Caco-2 (cell line): ENCODE measurements around the gene KIAA0232. TPM values are rescaled to one million over a fixed set of nuclear protein-coding genes. Genes with fewer than 3 reads are reported as not detected.

ENCODE experiments used
- BruUV-seq: library from RNA; stranded (reverse); fragments of 400-500 nt; replicated peaks from 2 replicates; lab custom pipeline; 2021; lab: Mats Ljungman, UMichigan
- CTCF ChIA-PET: fragments of 300-600 bp; sonication (Branson Sonifier 250); formaldehyde crosslinking; loops from one replicate; lab custom pipeline; 2022; ENCODE audit warnings: antibody characterized with exemption; lab: Charles Lee
- POLR2A ChIA-PET: fragments of 300-600 bp; sonication (Branson Sonifier 250); formaldehyde crosslinking; loops from one replicate; lab custom pipeline; 2022; ENCODE audit warnings: antibody characterized with exemption; lab: Charles Lee
- DNase-seq, 2 experiments: peaks; one replicate each; pipeline versions ENCODE4 v3.0.0 to v3.0.0-alpha.2; 2020 to 2022
- H3K27me3 ChIP-seq: replicated peaks from 2 replicates; pipeline ENCODE4 v1.6.0; 2011; ENCODE audit warnings: low read length; ENCODE audit not compliant: control insufficient read depth, insufficient read depth
- H3K36me3 ChIP-seq: 2 replicates; pipeline ENCODE4 v1.5.1; 2011; ENCODE audit warnings: low read length; ENCODE audit not compliant: control insufficient read depth, insufficient read depth
- H3K4me1 ChIP-seq: fragments of 250-450 bp; sonication (Bioruptor Pico); 2 replicates; pipeline ENCODE4 v1.5.1; 2020; ENCODE audit warnings: mild to moderate bottlenecking
- H3K4me3 ChIP-seq: 2 replicates; pipeline ENCODE4 v1.5.1; 2011; ENCODE audit warnings: low read depth, mild to moderate bottlenecking, control low read depth, low read length
- H3K9me3 ChIP-seq: fragments of 250-450 bp; sonication (Bioruptor Pico); 2 replicates; pipeline ENCODE4 v1.5.1; 2020; ENCODE audit warnings: mild to moderate bottlenecking, moderate library complexity
- H3K27ac Mint-ChIP-seq: one replicate; pipeline ENCODE4 v1.8.0; 2022; ENCODE audit warnings: mixed read lengths; ENCODE audit not compliant: unreplicated experiment
- H3K27me3 Mint-ChIP-seq: one replicate; pipeline ENCODE4 v1.8.0; 2022; ENCODE audit warnings: mixed read lengths; ENCODE audit not compliant: insufficient read depth, unreplicated experiment
- H3K36me3 Mint-ChIP-seq: one replicate; pipeline ENCODE4 v1.8.0; 2022; ENCODE audit warnings: mild to moderate bottlenecking, mixed read lengths; ENCODE audit not compliant: insufficient read depth, unreplicated experiment
- H3K4me1 Mint-ChIP-seq: one replicate; pipeline ENCODE4 v1.8.0; 2022; ENCODE audit warnings: low read depth, mixed read lengths; ENCODE audit not compliant: unreplicated experiment
- H3K4me3 Mint-ChIP-seq: one replicate; pipeline ENCODE4 v1.8.0; 2022; ENCODE audit warnings: mild to moderate bottlenecking, moderate library complexity, mixed read lengths; ENCODE audit not compliant: unreplicated experiment
- H3K9me3 Mint-ChIP-seq: one replicate; pipeline ENCODE4 v1.8.0; 2022; ENCODE audit warnings: mixed read lengths; ENCODE audit not compliant: unreplicated experiment
- intact Hi-C: fragments of 100-400 bp; cut with micrococcal nuclease; formaldehyde crosslinking; loops from one replicate; pipeline ENCODE4 v1.10.0; 2022; ENCODE audit not compliant: unreplicated experiment
- total RNA-seq: library from RNA; stranded (reverse); gene quantifications from 2 replicates; pipeline ENCODE4 v1.2.3, GENCODE V29; 2022
- TF ChIP-seq, protein P1 (sequence below), 2 experiments: fragments of 200-600 bp in 1 of 2; IDR thresholded peaks; 1 replicate in 1 of 2; 2 replicates in 1 of 2; pipeline versions ENCODE4 v1.5.1 to v1.8.0; 2011 to 2022; ENCODE audit warnings: antibody characterized with exemption in 1 of 2, control low read depth in 1 of 2, inconsistent platforms in 1 of 2, low read depth in 1 of 2, low read length in 1 of 2, mild to moderate bottlenecking in 1 of 2, moderate library complexity in 1 of 2; ENCODE audit not compliant: insufficient read depth in 1 of 2, severe bottlenecking in 1 of 2, unreplicated experiment in 1 of 2

Gene KIAA0232
- total RNA-seq, 1 experiment from 2014 or later: 19.7 TPM

DNA sequence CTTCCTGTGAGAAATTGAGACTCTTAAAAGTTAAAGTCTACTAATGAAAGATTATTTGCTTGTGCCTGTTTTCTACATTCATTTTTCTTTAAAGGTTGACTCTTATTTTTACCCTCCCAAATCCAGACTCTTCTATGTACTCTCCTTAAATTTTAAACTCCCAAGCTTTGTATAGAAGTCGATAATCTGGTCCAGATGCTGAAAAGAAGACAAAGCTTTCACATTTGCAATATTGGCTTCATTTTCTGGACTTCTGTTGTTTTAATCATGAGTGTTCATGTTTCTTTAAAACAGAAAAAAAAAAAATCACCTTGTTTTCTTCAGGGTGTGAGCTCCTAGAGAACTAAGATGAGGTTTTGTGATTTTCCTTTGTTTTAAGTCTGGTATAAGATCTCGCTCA, 73.9 kb downstream of the KIAA0232 start:
- peaks cover 5% of the 10 kb centered on the region for H3K4me1 Mint-ChIP-seq
- ChIA-PET CTCF (interaction anchor here (0.7 kb wide), 1 partner anchor 388 kb away, joined by 6 read pairs; no protein-coding TSS in a partner anchor), POLR2A (no interaction called here)
- Histone ChIP-seq H3K4me1 (no peaks in the 10 kb centered on the region), H3K27me3 (no peaks in the 10 kb centered on the region), H3K36me3 (0 out of 2 replicates have a peak, but pooled peaks cover 1% of the 10 kb centered on the region), H3K4me3 (no peak overlapping the region), H3K9me3 (peaks cover 10% of the 10 kb centered on the region; the same call in 1 of the 2 replicates)
- no peak for DNase-seq
- H3K27ac Mint-ChIP-seq: no peak overlapping the region
- peaks cover 31% of the 10 kb centered on the region for H3K36me3 Mint-ChIP-seq
- no peaks in the 10 kb centered on the region for H3K27me3 Mint-ChIP-seq
- no TSS peak for BruUV-seq
- TF ChIP-seq, protein P1, sequence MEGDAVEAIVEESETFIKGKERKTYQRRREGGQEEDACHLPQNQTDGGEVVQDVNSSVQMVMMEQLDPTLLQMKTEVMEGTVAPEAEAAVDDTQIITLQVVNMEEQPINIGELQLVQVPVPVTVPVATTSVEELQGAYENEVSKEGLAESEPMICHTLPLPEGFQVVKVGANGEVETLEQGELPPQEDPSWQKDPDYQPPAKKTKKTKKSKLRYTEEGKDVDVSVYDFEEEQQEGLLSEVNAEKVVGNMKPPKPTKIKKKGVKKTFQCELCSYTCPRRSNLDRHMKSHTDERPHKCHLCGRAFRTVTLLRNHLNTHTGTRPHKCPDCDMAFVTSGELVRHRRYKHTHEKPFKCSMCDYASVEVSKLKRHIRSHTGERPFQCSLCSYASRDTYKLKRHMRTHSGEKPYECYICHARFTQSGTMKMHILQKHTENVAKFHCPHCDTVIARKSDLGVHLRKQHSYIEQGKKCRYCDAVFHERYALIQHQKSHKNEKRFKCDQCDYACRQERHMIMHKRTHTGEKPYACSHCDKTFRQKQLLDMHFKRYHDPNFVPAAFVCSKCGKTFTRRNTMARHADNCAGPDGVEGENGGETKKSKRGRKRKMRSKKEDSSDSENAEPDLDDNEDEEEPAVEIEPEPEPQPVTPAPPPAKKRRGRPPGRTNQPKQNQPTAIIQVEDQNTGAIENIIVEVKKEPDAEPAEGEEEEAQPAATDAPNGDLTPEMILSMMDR (IDR thresholded peaks at IDR 0.05; ENCODE audit: insufficient read depth in 1 of 2, low read depth in 1 of 2, low read length in 1 of 2, severe bottlenecking in 1 of 2, unreplicated experiment in 1 of 2): no peak
- intact Hi-C loops: no loop called here
- H3K4me3 Mint-ChIP-seq: no peak overlapping the region
- H3K9me3 Mint-ChIP-seq: no peaks in the 10 kb centered on the region

DNA sequence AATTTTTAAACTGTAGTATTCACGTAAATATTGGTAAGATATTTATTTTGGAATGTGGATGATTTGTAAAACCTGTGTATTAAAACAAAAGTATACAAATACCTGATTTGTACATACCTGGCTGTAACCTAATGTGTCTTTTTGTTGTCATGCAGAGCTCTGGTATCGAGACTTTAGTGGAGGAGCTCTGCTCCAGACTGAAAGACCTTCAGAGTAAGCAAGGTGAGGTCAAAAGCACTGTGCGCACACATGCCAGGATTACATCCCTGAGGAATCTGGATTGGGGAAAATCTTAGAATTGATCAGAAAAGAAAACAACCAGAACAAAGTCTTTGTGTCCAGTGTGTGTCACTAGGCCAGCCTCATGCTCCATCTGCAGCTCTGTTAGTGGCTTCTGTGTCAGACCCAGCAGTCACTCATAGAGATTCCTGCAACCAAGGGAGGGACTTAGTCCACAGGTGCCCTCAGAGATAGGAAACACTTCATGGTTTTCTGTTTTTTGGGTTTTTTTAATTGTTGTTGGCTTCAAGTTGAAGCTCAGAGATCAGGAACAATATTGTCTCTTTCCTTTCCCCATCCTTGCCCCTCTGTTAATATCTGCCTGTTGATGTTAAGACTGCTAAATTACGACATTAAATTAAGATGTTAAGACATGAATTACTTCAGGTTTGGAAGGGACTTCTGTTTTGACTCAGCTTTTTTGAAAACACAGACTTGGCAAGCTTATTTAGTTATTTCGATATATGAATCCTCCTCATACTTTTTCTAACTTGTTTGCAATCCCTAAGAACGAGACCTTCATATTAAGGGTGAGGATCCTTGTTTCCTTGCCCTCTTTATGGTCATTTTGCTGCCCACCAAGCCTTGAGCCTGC, 74.7 kb downstream of the KIAA0232 start:
- POLR2A ChIA-PET: interaction anchor here (0.5 kb wide), 1 partner anchor 177 kb away, joined by 4 read pairs; no protein-coding TSS in a partner anchor
- Mint-ChIP-seq H3K36me3 (peaks cover 30% of the 10 kb centered on the region), H3K4me1 (peaks cover 5% of the 10 kb centered on the region), H3K9me3 (no peaks in the 10 kb centered on the region), H3K27ac (no peak overlapping the region), H3K4me3 (no peak overlapping the region), H3K27me3 (no peaks in the 10 kb centered on the region)
- Histone ChIP-seq H3K4me1 (no peaks in the 10 kb centered on the region), H3K9me3 (peaks cover 5% of the 10 kb centered on the region; the same call in 1 of the 2 replicates), H3K4me3 (no peak overlapping the region), H3K36me3 (0 out of 2 replicates have a peak, but pooled peaks cover 1% of the 10 kb centered on the region), H3K27me3 (no peaks in the 10 kb centered on the region)
- TF ChIP-seq, protein P1 (IDR thresholded peaks at IDR 0.05; ENCODE audit: insufficient read depth in 1 of 2, low read depth in 1 of 2, low read length in 1 of 2, severe bottlenecking in 1 of 2, unreplicated experiment in 1 of 2): no peak
- intact Hi-C loops: no loop called here
- BruUV-seq: no TSS peak
- DNase-seq: no peak
- CTCF ChIA-PET: interaction anchor here (1.2 kb wide), 1 partner anchor 16 kb away, joined by 4 read pairs; no protein-coding TSS in a partner anchor

DNA sequence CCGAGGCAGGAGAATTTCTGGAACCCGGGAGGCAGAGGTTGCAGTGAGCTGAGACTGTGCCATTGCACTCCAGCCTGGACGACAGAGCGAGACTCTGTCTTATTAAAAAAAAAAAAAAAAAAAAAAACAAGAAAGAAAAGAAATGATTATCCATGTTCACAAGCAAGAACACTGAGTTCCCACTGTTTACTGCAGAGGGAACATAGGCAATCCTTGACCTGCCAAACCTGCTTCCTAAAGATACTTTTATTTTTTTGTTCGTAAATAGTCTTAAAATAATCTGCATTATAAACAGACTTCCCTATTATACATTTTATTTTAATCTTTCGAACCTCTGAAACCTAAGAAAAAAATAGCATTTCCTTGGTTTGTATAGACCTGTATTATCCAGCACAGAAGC, 76.5 kb downstream of the KIAA0232 start:
- no peaks in the 10 kb centered on the region for H3K4me1 Mint-ChIP-seq
- H3K36me3 Mint-ChIP-seq: peaks cover 41% of the 10 kb centered on the region
- no peak overlapping the region for H3K27ac Mint-ChIP-seq
- no peaks in the 10 kb centered on the region for H3K9me3 ChIP-seq
- H3K27me3 Mint-ChIP-seq: no peaks in the 10 kb centered on the region
- H3K4me3 Mint-ChIP-seq: no peak overlapping the region
- H3K4me1 ChIP-seq: no peaks in the 10 kb centered on the region
- H3K4me3 ChIP-seq: no peak overlapping the region
- no peaks in the 10 kb centered on the region for H3K27me3 ChIP-seq
- no peak for DNase-seq
- TF ChIP-seq, protein P1 (IDR thresholded peaks at IDR 0.05; ENCODE audit: insufficient read depth in 1 of 2, low read depth in 1 of 2, low read length in 1 of 2, severe bottlenecking in 1 of 2, unreplicated experiment in 1 of 2): no peak
- no peaks in the 10 kb centered on the region for H3K36me3 ChIP-seq
- ChIA-PET POLR2A (interaction anchor here (0.6 kb wide), 1 partner anchor 11 kb away, joined by 3 read pairs; no protein-coding TSS in a partner anchor), CTCF (no interaction called here)
- BruUV-seq: no TSS peak
- intact Hi-C loops: no loop called here
- no peaks in the 10 kb centered on the region for H3K9me3 Mint-ChIP-seq
